ENCODE results near the gene TSPAN7. TPM values are rescaled to one million over a fixed set of nuclear protein-coding genes. Genes with fewer than 3 reads are reported as not detected.

Gene TSPAN7
- total and polyA plus RNA-seq, 2 of the 4 experiments (the other 2 are of a cell fraction) = not detected

DNA sequence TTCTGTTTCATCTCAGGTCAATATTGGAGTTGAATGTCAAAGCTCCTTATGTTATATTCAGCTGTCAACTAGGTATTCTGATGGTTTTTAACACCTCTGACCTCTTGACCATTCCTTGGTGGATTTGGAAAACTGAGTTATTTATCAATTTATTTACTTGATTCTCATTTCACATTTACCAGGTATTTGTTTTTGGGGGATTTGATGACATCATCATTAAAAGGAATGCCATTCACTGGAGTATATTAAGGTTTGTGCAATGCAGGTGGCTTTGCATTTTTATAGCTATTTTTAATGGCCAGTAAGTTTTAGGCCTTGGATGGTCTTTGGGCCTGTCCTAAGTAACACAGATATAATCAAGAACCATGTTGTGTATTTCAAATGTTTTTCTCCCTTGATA lies 67.2 kb downstream of the TSPAN7 start:
- TF ChIP-seq CHD1 (IDR thresholded peaks at IDR 0.05; ENCODE audit: low read depth, low read length) (no peak), MAFK (IDR thresholded peaks at IDR 0.05; ENCODE audit: low read depth, low read length) (peak; percentile 50; the same call in 1 of the 2 replicates)
- H3K18ac ChIP-seq (ENCODE audit: low read depth, low read length) = no peak overlapping the region
- H3K27me3 ChIP-seq (ENCODE audit: control insufficient read depth, insufficient read depth, low read length) = peaks cover 5% of the 10 kb centered on the region; the same call in 1 of the 2 replicates
- no peaks in the 10 kb centered on the region for H3K9me1 ChIP-seq (ENCODE audit: insufficient read depth, low read length)
- H3K4me1 ChIP-seq (ENCODE audit: control insufficient read depth, insufficient read depth, low read length) = no peaks in the 10 kb centered on the region
- H3K4ac ChIP-seq (ENCODE audit: low read depth, low read length) = no peak overlapping the region
- H2BK5ac ChIP-seq (ENCODE audit: low read depth, low read length, poor library complexity, severe bottlenecking) = no peak overlapping the region
- no peak for ATAC-seq (ENCODE audit: low read depth)
- H3K56ac ChIP-seq (ENCODE audit: extremely low read depth, insufficient read depth, low read length) = no peak overlapping the region
- no peak overlapping the region for H2AK9ac ChIP-seq (replicated peaks; ENCODE audit: low read depth, low read length, poor library complexity)
- H2BK20ac ChIP-seq (ENCODE audit: low read depth, low read length) = no peak overlapping the region
- no peak overlapping the region for H2AK5ac ChIP-seq (ENCODE audit: low read depth, low read length)
- H4K91ac ChIP-seq (ENCODE audit: insufficient read depth, low read depth, low read length) = no peak overlapping the region
- H3K79me1 ChIP-seq (ENCODE audit: low read depth in 1 of 2, low read length in 2 of 2) = no peaks in the 10 kb centered on the region
- H3K4me3 ChIP-seq (ENCODE audit: insufficient read depth, low read depth, low read length) = no peak overlapping the region
- no peaks in the 10 kb centered on the region for H3K9me3 ChIP-seq (ENCODE audit: control insufficient read depth, insufficient read depth, low read length)
- no peak overlapping the region for H2BK15ac ChIP-seq (ENCODE audit: low read depth, low read length)
- in situ Hi-C loops (cut with MboI; ENCODE audit: low sequenced_read_pairs) = no loop called here
- no peak overlapping the region for H3K27ac ChIP-seq (ENCODE audit: insufficient read depth, low read length)
- H4K5ac ChIP-seq (ENCODE audit: low read depth, low read length) = no peak overlapping the region
- ChIA-PET POLR2A (ENCODE audit: unreplicated experiment) (no interaction called here), CTCF (no interaction called here)
- H3K9ac ChIP-seq (ENCODE audit: low read depth, low read length) = no peak overlapping the region
- no peaks in the 10 kb centered on the region for H3K36me3 ChIP-seq (ENCODE audit: control insufficient read depth, insufficient read depth, low read length)
- no peak overlapping the region for H3K14ac ChIP-seq (replicated peaks; ENCODE audit: low read depth, low read length)
- DNase-seq = no peak
- dilution Hi-C loops (cut with HindIII; ENCODE audit: low sequenced_read_pairs, unreplicated experiment) = no loop called here
- no peak overlapping the region for H3K23ac ChIP-seq (ENCODE audit: low read depth, low read length)
- no peaks in the 10 kb centered on the region for H4K20me1 ChIP-seq (ENCODE audit: insufficient read depth, low read length)
- H3K4me2 ChIP-seq (ENCODE audit: low read depth, low read length) = no peak overlapping the region
- H4K8ac ChIP-seq (ENCODE audit: low read depth in 2 of 2, low read length in 2 of 2) = no peak overlapping the region
- no TSS peak for BruUV-seq (replicated peaks)
- H2AFZ ChIP-seq (replicated peaks; ENCODE audit: low read length, poor library complexity) = no peak overlapping the region
- no peak overlapping the region for H2BK120ac ChIP-seq (ENCODE audit: low read depth, low read length)
- intact Hi-C loops (cut with micrococcal nuclease) = no loop called here

Data from IMR-90 (cell line).